H1 (cell line): ENCODE data around the gene MGAT2. TPM values are rescaled to one million over a fixed set of nuclear protein-coding genes. Genes with fewer than 3 reads are reported as not detected.

Experiments
- CTCF ChIA-PET: fragments of 300-600 bp; sonication (Branson Sonifier 250); formaldehyde crosslinking; loops from one replicate; lab custom pipeline; 2021; ENCODE audit not compliant: partially characterized antibody; lab: Charles Lee
- POLR2A ChIA-PET: fragments of 300-600 bp; sonication (Branson Sonifier 250); formaldehyde crosslinking; loops from one replicate; lab custom pipeline; 2021; ENCODE audit warnings: inconsistent platforms; ENCODE audit not compliant: partially characterized antibody; lab: Charles Lee
- DNase-seq, 2 experiments: peaks; one replicate each; pipeline versions ENCODE4 v3.0.0 to v3.0.0-alpha.2; 2010 to 2022; ENCODE audit warnings: low spot score in 2 of 2, low read depth in 1 of 2, mixed read lengths in 1 of 2
- FAIRE-seq: peaks from 2 replicates; lab custom pipeline; 2011; peaks lifted over from hg19 to GRCh38; lab: Jason Lieb, UNC
- H2AFZ ChIP-seq: 2 replicates; pipeline ENCODE4 v1.8.1; 2012; ENCODE audit warnings: low read length, inconsistent platforms
- H2AK5ac ChIP-seq: 2 replicates; pipeline ENCODE4 v1.6.1; 2013; ENCODE audit warnings: low read depth, low read length
- H2BK120ac ChIP-seq: replicated peaks from 2 replicates; pipeline ENCODE3; 2013; ENCODE audit warnings: low read depth, low read length, inconsistent platforms
- H2BK12ac ChIP-seq: 2 replicates; pipeline ENCODE4 v1.6.1; 2013; ENCODE audit warnings: low read depth, low read length
- H2BK15ac ChIP-seq: 2 replicates; pipeline ENCODE4 v1.6.1; 2013; ENCODE audit warnings: low read length
- H2BK20ac ChIP-seq: 2 replicates; pipeline ENCODE4 v1.6.1; 2013; ENCODE audit warnings: low read length
- H2BK5ac ChIP-seq: 2 replicates; pipeline ENCODE4 v1.6.1; 2013; ENCODE audit warnings: low read depth, low read length
- H3K14ac ChIP-seq: 2 replicates; pipeline ENCODE4 v1.6.1; 2013; ENCODE audit warnings: inconsistent platforms; ENCODE audit not compliant: insufficient read length
- H3K18ac ChIP-seq: 2 replicates; pipeline ENCODE4 v1.6.1; 2013; ENCODE audit warnings: low read length; ENCODE audit errors: extremely low read depth
- H3K23ac ChIP-seq: 2 replicates; pipeline ENCODE4 v1.6.1; 2013; ENCODE audit warnings: inconsistent platforms; ENCODE audit not compliant: insufficient read length
- H3K23me2 ChIP-seq: 2 replicates; pipeline ENCODE4 v1.6.1; 2013; ENCODE audit warnings: low read depth, low read length
- H3K27ac ChIP-seq: 2 replicates; pipeline ENCODE4 v1.6.1; 2011; ENCODE audit warnings: low read depth, low read length, inconsistent platforms
- H3K27me3 ChIP-seq, 4 experiments: replicated peaks in 1 of 4; 1 replicate in 1 of 4; 2 replicates in 3 of 4; pipeline versions ENCODE4 v1.6.1 to v1.8.1; 2011 to 2013; ENCODE audit warnings: low read length in 3 of 4, mild to moderate bottlenecking in 3 of 4, inconsistent platforms in 2 of 4, mixed read lengths in 2 of 4, moderate library complexity in 1 of 4; ENCODE audit not compliant: control insufficient read depth in 3 of 4, insufficient read depth in 3 of 4; ENCODE audit errors: extremely low read depth in 1 of 4
- H3K36me3 ChIP-seq, 4 experiments: 2 replicates each; pipeline versions ENCODE4 v1.6.1 to v1.8.1; 2011 to 2013; ENCODE audit warnings: mild to moderate bottlenecking in 4 of 4, low read length in 3 of 4, moderate library complexity in 2 of 4, control low read depth in 1 of 4, inconsistent platforms in 1 of 4; ENCODE audit not compliant: insufficient read depth in 4 of 4, control insufficient read depth in 2 of 4
- H3K4ac ChIP-seq: replicated peaks from 2 replicates; pipeline ENCODE3; 2013; ENCODE audit warnings: low read length, low read depth, mixed read lengths, inconsistent platforms; ENCODE audit not compliant: insufficient read length
- H3K4me1 ChIP-seq, 4 experiments: replicated peaks in 1 of 4; 1 replicate in 1 of 4; 2 replicates in 3 of 4; pipeline versions ENCODE4 v1.6.1 to v1.8.1; 2011 to 2013; ENCODE audit warnings: low read length in 3 of 4, inconsistent platforms in 2 of 4, mixed read lengths in 1 of 4; ENCODE audit not compliant: insufficient read depth in 4 of 4, control insufficient read depth in 3 of 4
- H3K4me2 ChIP-seq, 2 experiments: 2 replicates each; pipeline versions ENCODE4 v1.6.1 to v1.8.1; 2011 to 2013; ENCODE audit warnings: low read depth in 2 of 2, low read length in 2 of 2, control low read depth in 1 of 2, inconsistent platforms in 1 of 2, mild to moderate bottlenecking in 1 of 2; ENCODE audit not compliant: insufficient read depth in 1 of 2
- H3K4me3 ChIP-seq, 4 experiments: fragments of 200-600, 300-600 bp in 1 of 4; sonication (generic), shearing (Covaris generic), sonication (Bioruptor Twin) in 1 of 4; 2 replicates each; pipeline versions ENCODE4 v1.5.1 to v1.8.1; 2011 to 2016; ENCODE audit warnings: low read length in 4 of 4, low read depth in 3 of 4, control low read depth in 2 of 4, inconsistent platforms in 2 of 4, mild to moderate bottlenecking in 2 of 4, mixed read lengths in 1 of 4, moderate library complexity in 1 of 4; ENCODE audit not compliant: insufficient read depth in 2 of 4; ENCODE audit errors: extremely low read depth in 1 of 4
- H3K56ac ChIP-seq: replicated peaks from 2 replicates; pipeline ENCODE3; 2013; ENCODE audit warnings: low read depth, mild to moderate bottlenecking, mixed read lengths, low read length, inconsistent platforms; ENCODE audit not compliant: insufficient read length
- H3K79me1 ChIP-seq: 2 replicates; pipeline ENCODE4 v1.6.1; 2013; ENCODE audit warnings: low read depth, low read length, control low read depth
- H3K79me2 ChIP-seq, 2 experiments: 2 replicates each; pipeline versions ENCODE4 v1.6.1 to v1.8.1; 2012 to 2013; ENCODE audit warnings: low read length in 2 of 2, mild to moderate bottlenecking in 2 of 2, inconsistent platforms in 1 of 2; ENCODE audit not compliant: insufficient read depth in 2 of 2, control insufficient read depth in 1 of 2
- H3K9ac ChIP-seq, 4 experiments: replicated peaks in 1 of 4; 1 replicate in 1 of 4; 2 replicates in 3 of 4; pipeline versions ENCODE4 v1.6.1 to v1.8.1; 2011 to 2013; ENCODE audit warnings: low read depth in 3 of 4, low read length in 3 of 4, control low read depth in 2 of 4, mild to moderate bottlenecking in 2 of 4, moderate library complexity in 2 of 4, inconsistent platforms in 1 of 4; ENCODE audit errors: extremely low read depth in 1 of 4
- H3K9me3 ChIP-seq, 2 experiments: 2 replicates each; pipeline versions ENCODE4 v1.6.1 to v1.8.1; 2012 to 2013; ENCODE audit warnings: mild to moderate bottlenecking in 2 of 2, moderate library complexity in 2 of 2, control low read depth in 1 of 2, inconsistent platforms in 1 of 2, low read depth in 1 of 2, low read length in 1 of 2, mixed read lengths in 1 of 2; ENCODE audit not compliant: insufficient read depth in 2 of 2
- H4K20me1 ChIP-seq, 2 experiments: replicated peaks in 1 of 2; 2 replicates each; pipeline versions ENCODE3 to v1.8.1; 2011 to 2013; ENCODE audit warnings: inconsistent platforms in 2 of 2, low read length in 2 of 2, mild to moderate bottlenecking in 1 of 2; ENCODE audit not compliant: insufficient read depth in 2 of 2, control insufficient read depth in 1 of 2
- H4K5ac ChIP-seq: 2 replicates; pipeline ENCODE4 v1.6.1; 2013; ENCODE audit warnings: low read length, low read depth, mixed read lengths, inconsistent platforms; ENCODE audit not compliant: insufficient read length
- H4K8ac ChIP-seq: 2 replicates; pipeline ENCODE4 v1.8.0; 2013; ENCODE audit warnings: mild to moderate bottlenecking, moderate library complexity, low read length, inconsistent platforms; ENCODE audit not compliant: insufficient read depth; ENCODE audit errors: extremely low read depth
- H4K91ac ChIP-seq: replicated peaks from 2 replicates; pipeline ENCODE3; 2013; ENCODE audit warnings: low read length, mixed read lengths, inconsistent platforms; ENCODE audit not compliant: insufficient read length
- CHD1 ChIP-seq: IDR thresholded peaks from 2 replicates; pipeline ENCODE4 v1.6.1; 2012; ENCODE audit warnings: low read depth, low read length, improper control_type of control experiment
- E2F6 ChIP-seq: IDR thresholded peaks from 2 replicates; pipeline ENCODE4 v1.6.1; 2012; ENCODE audit warnings: inconsistent platforms
- POU5F1 ChIP-seq: IDR thresholded peaks from 2 replicates; pipeline ENCODE4 v1.6.1; 2011; ENCODE audit warnings: low read depth, mild to moderate bottlenecking, low read length, moderate library complexity
- RAD21 ChIP-seq, 2 experiments: IDR thresholded peaks in 1 of 2; conservative IDR thresholded peaks in 1 of 2; 2 replicates each; pipeline ENCODE4 v1.6.1; 2011; ENCODE audit warnings: low read depth in 2 of 2, low read length in 2 of 2, improper control_type of control experiment in 1 of 2, inconsistent platforms in 1 of 2, mild to moderate bottlenecking in 1 of 2, moderate library complexity in 1 of 2
- RBBP5 ChIP-seq: IDR thresholded peaks from 2 replicates; pipeline ENCODE4 v1.7.1; 2012; ENCODE audit warnings: low read depth, mild to moderate bottlenecking, inconsistent platforms, low read length, moderate library complexity, borderline replicate concordance
- SRF ChIP-seq: IDR thresholded peaks from 2 replicates; pipeline ENCODE4 v1.6.1; 2011; ENCODE audit warnings: mild to moderate bottlenecking, low read depth, low read length, moderate library complexity
- TEAD4 ChIP-seq: IDR thresholded peaks from 2 replicates; pipeline ENCODE4 v1.6.1; 2012; ENCODE audit warnings: low read depth, low read length, inconsistent platforms, mixed read lengths
- ZNF274 ChIP-seq: IDR thresholded peaks from 2 replicates; pipeline ENCODE4 v1.7.0; 2012; ENCODE audit warnings: low read length, borderline replicate concordance; ENCODE audit errors: extremely low read depth
- WGBS, 2 experiments: shearing (Covaris generic) in 1 of 2; methylation state at CpG; one replicate each; pipeline versions ENCODE4 v1.1.6 to v1.1.7; 2013 to 2015; ENCODE audit warnings: low lambda C conversion rate in 2 of 2, mixed read lengths in 2 of 2, inconsistent platforms in 1 of 2, low coverage in 1 of 2, missing lambda C conversion rate in 1 of 2; ENCODE audit not compliant: insufficient replicate concordance in 2 of 2, insufficient coverage in 1 of 2, insufficient read length in 1 of 2; ENCODE audit errors: extremely low coverage in 1 of 2, missing lambda C conversion rate in 1 of 2; 5-methylcytosine and 5-hydroxymethylcytosine counted together
- polyA plus RNA-seq, 7 experiments: library from polyadenylated mRNA; depleted of rRNA in 3 of 7; stranded (reverse) in 5 of 7; unstranded in 2 of 7; fragments of >200 nt in 5 of 7; fragments of 200-250 nt in 2 of 7; gene quantifications; 1 replicate in 5 of 7; 2 replicates in 1 of 7; 4 replicates in 1 of 7; pipeline versions ENCODE4 v1.2.1 to v1.2.3, GENCODE V29; 2011 to 2013; ENCODE audit warnings: missing spikeins in 2 of 7, mixed read lengths in 2 of 7
- total RNA-seq: library from RNA; stranded (reverse); fragmentation: NEBNext Ultra II Directional; extraction: Animal tissue kit (Norgen Biotek cat#: 25700); gene quantifications from 2 replicates; pipeline ENCODE4 v1.2.1, GENCODE V29; 2021

MGAT2 gene
- total and polyA plus RNA-seq, 2 of the 8 experiments (the other 6 are each of a cell fraction or from before 2014, with no cell fraction given) = 10.6 to 23.7 TPM

DNA sequence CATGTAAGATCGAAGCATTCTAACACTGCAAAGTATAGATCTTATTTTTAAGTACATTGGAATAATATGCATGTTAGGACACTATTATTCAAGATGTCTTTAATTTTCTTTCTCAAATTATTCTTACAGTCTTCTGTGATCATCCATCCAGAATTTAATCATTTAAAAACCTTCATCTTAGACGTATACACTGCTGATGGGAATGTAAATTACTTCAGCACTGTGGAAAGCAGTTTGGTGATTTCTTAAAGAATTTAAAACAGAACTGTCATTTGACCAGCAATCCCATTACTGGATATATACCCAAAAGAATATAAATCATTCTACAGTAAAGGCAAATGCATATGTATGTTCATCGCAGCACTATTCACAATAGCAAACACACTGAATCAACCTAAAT is 31.2 kb upstream of the MGAT2 start:
- no peak overlapping the region for H3K56ac ChIP-seq
- WGBS, 2 experiments = 90% methylated on average over 3 of the region's 3 CpGs; no CpG with 5 or more reads in 1 of the 2 experiments
- no peak overlapping the region for H3K27ac ChIP-seq
- H2BK15ac ChIP-seq = no peak overlapping the region
- H4K8ac ChIP-seq = no peak overlapping the region
- no peak overlapping the region for H3K4me3 ChIP-seq
- TF ChIP-seq TEAD4 (no peak), POU5F1 (no peak), RAD21 (IDR thresholded peaks at IDR 0.05 in 1 of 2, conservative IDR thresholded peaks at IDR 0.05 in 1 of 2; ENCODE audit: low read depth in 2 of 2, low read length in 2 of 2) (no peak), CHD1 (no peak), E2F6 (no peak), SRF (no peak), ZNF274 (no peak), RBBP5 (no peak)
- H3K9me3 ChIP-seq = no peaks in the 10 kb centered on the region
- no peak for DNase-seq
- peaks cover 0 to under 1% (median under 1%) of the 10 kb centered on the region in 4 experiments; a peak in 4 of 7 replicates for H3K4me1 ChIP-seq
- POLR2A ChIA-PET = interaction anchor here (0.7 to 11.0 kb wide), 2 partner anchors 8 to 9 kb away, joined by 3 to 169 read pairs; partner anchors contain the start of gene LRR1
- H2BK5ac ChIP-seq = no peak overlapping the region
- no peak for FAIRE-seq
- no peak overlapping the region for H4K91ac ChIP-seq
- H3K23me2 ChIP-seq = no peaks in the 10 kb centered on the region
- H3K36me3 ChIP-seq = peaks cover 0 to 12% (median 4%) of the 10 kb centered on the region in 4 experiments; a peak in 4 of 8 replicates
- peaks cover 0 to under 1% of the 10 kb centered on the region in 2 experiments for H4K20me1 ChIP-seq
- H3K23ac ChIP-seq = no peak overlapping the region
- no peak overlapping the region for H2AFZ ChIP-seq
- H3K79me2 ChIP-seq = peaks cover 12 to 18% of the 10 kb centered on the region in 2 experiments
- no peak overlapping the region for H2AK5ac ChIP-seq
- H2BK20ac ChIP-seq = no peak overlapping the region
- H3K14ac ChIP-seq = no peak overlapping the region
- no peaks in the 10 kb centered on the region for H3K79me1 ChIP-seq
- no peak overlapping the region for H2BK120ac ChIP-seq
- H4K5ac ChIP-seq = no peak overlapping the region
- CTCF ChIA-PET = no interaction called here
- H3K4me2 ChIP-seq = no peak overlapping the region
- no peak overlapping the region for H3K9ac ChIP-seq
- no peak overlapping the region for H2BK12ac ChIP-seq
- no peaks in the 10 kb centered on the region for H3K27me3 ChIP-seq
- H3K4ac ChIP-seq = no peak overlapping the region
- H3K18ac ChIP-seq = no peak overlapping the region
